ENCODE results near the gene INAVA.
"Not testable (repeated sequence)": the region's sequence is repeated elsewhere in the genome, so short reads cannot be mapped to it uniquely, and the experiment has no call there.

Gene INAVA

GRCh38 chr1:200906491-200906890 is 11.8 kb downstream of the INAVA start:
- no peak overlapping the region for H3K4me3 ChIP-seq (ENCODE audit: low read depth, low read length)
- DNase-seq (ENCODE audit: low read depth), result no peak
- no peak for TF ChIP-seq CTCF (IDR thresholded peaks at IDR 0.05; ENCODE audit: control insufficient read depth, extremely low read depth, insufficient read depth)

GRCh38 chr1:200907611-200908097 is 13.0 kb downstream of the INAVA start:
- no peak for TF ChIP-seq CTCF (IDR thresholded peaks at IDR 0.05; ENCODE audit: control insufficient read depth, extremely low read depth, insufficient read depth)
- no peak for DNase-seq (ENCODE audit: low read depth)
- no peak overlapping the region for H3K4me3 ChIP-seq (ENCODE audit: low read depth, low read length)

- TF ChIP-seq CTCF (IDR thresholded peaks at IDR 0.05; ENCODE audit: control insufficient read depth, extremely low read depth, insufficient read depth), result no peak
- DNase-seq (ENCODE audit: low read depth), result peak; percentile 53
- no peak overlapping the region for H3K4me3 ChIP-seq (ENCODE audit: low read depth, low read length)
Observed at GRCh38 chr1:200908191-200908868, 13.6 kb downstream of the INAVA start.

- H3K4me3 ChIP-seq (ENCODE audit: low read depth, low read length), result no peak overlapping the region
- DNase-seq (ENCODE audit: low read depth), result no peak
- no peak for TF ChIP-seq CTCF (IDR thresholded peaks at IDR 0.05; ENCODE audit: control insufficient read depth, extremely low read depth, insufficient read depth)
Observed at GRCh38 chr1:200909071-200909470, 14.4 kb downstream of the INAVA start.

GRCh38 chr1:200909757-200910239 is 15.1 kb downstream of the INAVA start:
- TF ChIP-seq CTCF (IDR thresholded peaks at IDR 0.05; ENCODE audit: control insufficient read depth, extremely low read depth, insufficient read depth), result no peak
- no peak overlapping the region for H3K4me3 ChIP-seq (ENCODE audit: low read depth, low read length)
- DNase-seq (ENCODE audit: low read depth), result no peak

GRCh38 chr1:200911361-200911760 is 16.7 kb downstream of the INAVA start:
- no peak for TF ChIP-seq CTCF (IDR thresholded peaks at IDR 0.05; ENCODE audit: control insufficient read depth, extremely low read depth, insufficient read depth)
- H3K4me3 ChIP-seq (ENCODE audit: low read depth, low read length), result no peak overlapping the region
- no peak for DNase-seq (ENCODE audit: low read depth)

- not testable (repeated sequence) for H3K4me3 ChIP-seq (ENCODE audit: low read depth, low read length); DNase-seq (ENCODE audit: low read depth)
Observed at GRCh38 chr1:200911936-200912335, 17.2 kb downstream of the INAVA start.
